ENCODE data around the gene TMEM86B.

Gene TMEM86B

DNA sequence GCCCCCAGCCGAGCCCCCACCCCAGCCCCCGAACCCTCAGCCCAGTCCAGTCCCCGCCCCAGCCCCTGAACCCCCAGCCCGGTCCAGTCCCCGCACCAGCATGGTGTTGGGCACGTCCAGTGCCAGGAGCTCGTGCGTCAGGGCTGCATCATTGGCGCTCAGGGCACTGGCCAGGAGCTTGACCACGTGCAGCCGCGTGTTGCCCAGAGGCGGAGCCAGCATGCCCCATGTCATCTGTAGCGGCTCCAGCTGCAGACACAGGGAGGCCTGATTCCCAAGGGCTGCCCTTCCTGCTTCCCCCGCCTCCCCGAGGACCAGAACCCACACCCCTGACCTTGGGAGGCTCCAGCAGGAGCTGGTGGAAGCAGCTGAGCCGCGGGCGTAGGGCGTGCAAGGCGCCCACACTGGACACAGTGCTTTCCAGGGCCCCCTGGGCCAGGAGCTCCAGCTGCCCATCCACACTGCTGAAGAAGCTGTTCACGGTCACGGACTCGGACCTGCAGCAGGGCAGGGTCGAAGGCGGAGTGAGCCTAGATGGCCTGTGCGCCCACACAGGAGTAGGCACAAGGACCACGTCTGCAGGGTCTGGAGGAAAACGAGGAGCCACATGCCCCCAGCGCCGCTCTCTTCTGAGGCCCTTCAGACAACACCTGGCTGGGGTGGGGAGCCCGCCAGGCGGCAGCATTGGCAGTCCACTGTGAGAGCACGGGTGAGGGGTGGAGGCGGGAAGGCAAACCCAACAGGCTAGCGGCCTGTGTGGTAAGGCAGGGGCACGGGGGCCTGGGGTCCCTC, 12.8 kb upstream of the TMEM86B start:
- H3K4me3 Mint-ChIP-seq: no peak overlapping the region
- H3K36me3 Mint-ChIP-seq (ENCODE audit: low read depth): peaks cover 100% of the 10 kb centered on the region
- H3K9me3 Mint-ChIP-seq: no peaks in the 10 kb centered on the region
- H3K27ac Mint-ChIP-seq: no peak overlapping the region
- H3K27me3 Mint-ChIP-seq: no peaks in the 10 kb centered on the region
- intact Hi-C loops (cut with micrococcal nuclease): no loop called here
- peaks cover 22% of the 10 kb centered on the region for H3K4me1 Mint-ChIP-seq (ENCODE audit: low read depth)

DNA sequence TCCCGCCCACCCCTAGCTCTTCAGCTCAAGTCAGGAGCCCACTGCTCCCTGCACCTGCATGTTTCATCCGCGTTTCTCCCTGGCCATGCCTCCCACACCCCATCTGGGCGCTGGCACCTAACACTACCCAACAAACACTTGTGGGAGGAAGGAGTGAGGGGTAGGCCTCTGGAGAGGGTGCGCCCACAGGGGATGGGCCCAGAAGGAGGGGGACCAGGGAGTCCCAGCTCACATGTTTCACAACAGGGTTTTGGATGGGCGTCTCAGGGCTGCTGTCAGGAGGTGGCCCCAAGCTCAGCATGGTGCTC, 12.1 kb upstream of the TMEM86B start:
- peaks cover 17% of the 10 kb centered on the region for H3K4me1 Mint-ChIP-seq (ENCODE audit: low read depth)
- H3K27ac Mint-ChIP-seq: no peak overlapping the region
- no peaks in the 10 kb centered on the region for H3K27me3 Mint-ChIP-seq
- no peak overlapping the region for H3K4me3 Mint-ChIP-seq
- no peaks in the 10 kb centered on the region for H3K9me3 Mint-ChIP-seq
- intact Hi-C loops (cut with micrococcal nuclease): no loop called here
- H3K36me3 Mint-ChIP-seq (ENCODE audit: low read depth): peaks cover 100% of the 10 kb centered on the region

DNA sequence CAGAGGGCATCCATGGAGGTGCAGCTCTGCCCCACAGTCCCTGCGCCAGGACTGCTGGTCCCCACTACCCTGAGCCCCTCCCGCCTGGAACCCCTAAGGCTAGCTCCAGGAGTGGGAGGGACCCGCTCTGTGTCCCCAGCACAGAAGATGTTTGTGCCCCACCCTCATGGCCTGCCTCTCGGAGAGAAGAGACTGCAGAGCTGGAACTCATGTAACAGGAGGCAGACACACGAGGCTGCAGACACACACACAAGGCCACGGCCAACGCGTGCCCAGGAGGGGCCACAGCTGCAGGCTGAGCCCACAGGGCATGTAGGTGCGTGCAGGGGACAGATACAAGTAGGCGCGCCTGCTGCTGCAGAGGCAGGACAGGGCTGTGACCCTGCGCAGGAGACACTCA, 10.4 kb upstream of the TMEM86B start:
- H3K27ac Mint-ChIP-seq: no peak overlapping the region
- H3K27me3 Mint-ChIP-seq: no peaks in the 10 kb centered on the region
- no peaks in the 10 kb centered on the region for H3K9me3 Mint-ChIP-seq
- peaks cover 100% of the 10 kb centered on the region for H3K36me3 Mint-ChIP-seq (ENCODE audit: low read depth)
- no peak overlapping the region for H3K4me3 Mint-ChIP-seq
- intact Hi-C loops (cut with micrococcal nuclease): no loop called here
- peaks cover under 1% of the 10 kb centered on the region for H3K4me1 Mint-ChIP-seq (ENCODE audit: low read depth)

DNA sequence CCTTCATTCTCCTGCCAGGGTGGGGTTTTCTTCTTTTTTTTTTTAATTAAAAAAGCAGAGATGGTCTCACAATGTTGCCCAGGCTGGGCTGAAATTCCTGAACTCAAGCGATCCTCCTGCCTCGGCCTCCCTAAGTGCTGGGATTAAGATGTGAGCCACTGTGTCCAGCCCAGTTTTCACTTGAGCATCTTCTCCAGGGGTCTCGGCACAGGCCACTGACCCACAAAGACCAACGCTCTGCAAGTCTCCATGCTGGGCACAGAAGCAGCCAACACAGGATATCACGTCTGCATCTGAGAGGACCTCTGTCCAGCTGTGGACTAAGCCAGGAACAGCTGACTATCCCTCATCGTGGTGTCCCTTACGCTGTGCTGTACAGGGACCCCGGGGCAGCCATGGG, 9.5 kb upstream of the TMEM86B start:
- intact Hi-C loops (cut with micrococcal nuclease): no loop called here
- peaks cover 100% of the 10 kb centered on the region for H3K36me3 Mint-ChIP-seq (ENCODE audit: low read depth)
- H3K4me1 Mint-ChIP-seq (ENCODE audit: low read depth): no peaks in the 10 kb centered on the region
- no peaks in the 10 kb centered on the region for H3K27me3 Mint-ChIP-seq
- H3K9me3 Mint-ChIP-seq: no peaks in the 10 kb centered on the region
- no peak overlapping the region for H3K4me3 Mint-ChIP-seq
- no peak overlapping the region for H3K27ac Mint-ChIP-seq

DNA sequence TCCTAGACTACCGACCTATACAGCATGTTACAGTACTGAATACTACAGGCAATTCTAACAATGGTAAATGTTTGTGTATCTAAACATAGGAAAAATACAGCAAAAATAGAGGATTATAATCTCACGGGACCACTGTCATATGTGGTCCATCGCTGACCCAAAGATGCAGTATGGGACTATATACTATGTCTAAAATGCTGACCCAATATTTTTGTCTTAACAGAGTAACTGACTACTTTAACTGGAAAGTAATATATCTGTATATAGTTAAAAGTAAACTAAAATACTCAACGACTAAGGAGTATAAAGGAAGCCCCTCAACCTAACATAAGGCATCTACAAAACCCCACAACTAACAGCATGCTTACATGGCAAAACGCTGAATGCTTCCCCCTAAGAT, 4.4 kb upstream of the TMEM86B start:
- H3K36me3 Mint-ChIP-seq (ENCODE audit: low read depth): peaks cover 99% of the 10 kb centered on the region
- no peak overlapping the region for H3K4me3 Mint-ChIP-seq
- no peaks in the 10 kb centered on the region for H3K27me3 Mint-ChIP-seq
- H3K27ac Mint-ChIP-seq: no peak overlapping the region
- intact Hi-C loops (cut with micrococcal nuclease): no loop called here
- H3K9me3 Mint-ChIP-seq: no peaks in the 10 kb centered on the region
- peaks cover 6% of the 10 kb centered on the region for H3K4me1 Mint-ChIP-seq (ENCODE audit: low read depth)

DNA sequence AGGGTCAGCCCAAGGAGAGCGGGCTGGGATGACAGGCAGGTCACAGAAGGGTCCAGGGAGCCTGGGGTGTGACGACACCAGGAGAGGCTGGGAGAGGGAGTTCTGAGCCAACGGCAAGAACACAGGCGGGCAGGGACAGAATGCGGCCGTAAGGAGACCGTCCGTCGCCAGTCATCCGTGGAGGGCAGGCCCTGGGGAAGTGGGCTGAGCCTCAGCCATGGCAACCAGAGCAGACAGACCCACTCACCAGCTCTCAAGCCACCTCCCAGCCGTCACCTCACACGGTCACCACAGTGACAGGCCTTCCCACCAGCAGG, 3.7 kb upstream of the TMEM86B start:
- peaks cover 99% of the 10 kb centered on the region for H3K36me3 Mint-ChIP-seq (ENCODE audit: low read depth)
- no peak overlapping the region for H3K4me3 Mint-ChIP-seq
- H3K9me3 Mint-ChIP-seq: no peaks in the 10 kb centered on the region
- intact Hi-C loops (cut with micrococcal nuclease): no loop called here
- H3K27me3 Mint-ChIP-seq: no peaks in the 10 kb centered on the region
- H3K4me1 Mint-ChIP-seq (ENCODE audit: low read depth): peaks cover 7% of the 10 kb centered on the region
- H3K27ac Mint-ChIP-seq: no peak overlapping the region

DNA sequence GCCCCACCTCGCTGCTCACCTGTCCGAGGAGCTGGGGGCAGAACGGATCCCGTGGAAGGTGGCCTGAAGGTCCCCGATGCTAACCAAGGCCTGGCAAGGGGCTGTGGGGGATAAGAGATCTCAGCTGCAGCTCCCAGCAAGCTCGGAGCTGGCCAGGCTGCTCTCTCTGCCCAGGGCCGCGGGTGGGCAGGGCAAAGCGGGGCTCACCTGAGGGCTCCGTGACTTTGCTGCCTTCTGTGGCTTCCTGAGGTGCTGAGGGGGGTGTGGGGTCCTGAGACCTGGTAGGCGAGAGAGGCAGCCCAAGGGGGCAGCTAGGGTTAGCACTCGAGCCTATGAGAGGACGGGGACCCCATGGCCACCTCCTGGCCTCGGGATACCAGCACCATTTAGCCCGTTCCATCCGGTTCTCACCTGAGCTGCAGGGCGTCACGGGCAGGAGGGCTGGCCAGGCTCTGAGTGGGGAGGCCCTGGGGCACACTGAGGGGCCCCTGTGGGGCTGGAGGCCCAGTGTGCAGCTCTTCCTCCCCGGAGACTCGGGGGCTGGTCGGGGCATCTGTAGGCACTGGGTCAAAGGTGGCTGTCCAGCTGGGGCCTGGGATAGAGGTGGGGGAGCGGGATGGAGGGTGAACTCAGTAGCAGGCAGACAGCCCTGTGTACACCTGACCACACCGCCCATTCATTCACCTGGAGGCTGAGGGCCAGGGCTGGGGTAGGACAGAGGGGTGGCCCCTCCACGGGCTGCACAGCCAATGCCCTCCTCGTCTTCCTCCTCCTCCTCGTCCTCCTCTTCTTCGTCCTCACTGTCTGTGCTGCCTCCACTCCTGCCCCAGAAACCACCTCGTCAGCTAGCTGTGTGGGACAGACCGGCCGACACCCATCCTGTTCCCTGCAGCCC, 3.1 kb upstream of the TMEM86B start:
- no peaks in the 10 kb centered on the region for H3K27me3 Mint-ChIP-seq
- intact Hi-C loops (cut with micrococcal nuclease): no loop called here
- H3K4me1 Mint-ChIP-seq (ENCODE audit: low read depth): peaks cover 13% of the 10 kb centered on the region
- no peaks in the 10 kb centered on the region for H3K9me3 Mint-ChIP-seq
- no peak overlapping the region for H3K4me3 Mint-ChIP-seq
- peaks cover 99% of the 10 kb centered on the region for H3K36me3 Mint-ChIP-seq (ENCODE audit: low read depth)
- H3K27ac Mint-ChIP-seq: no peak overlapping the region

DNA sequence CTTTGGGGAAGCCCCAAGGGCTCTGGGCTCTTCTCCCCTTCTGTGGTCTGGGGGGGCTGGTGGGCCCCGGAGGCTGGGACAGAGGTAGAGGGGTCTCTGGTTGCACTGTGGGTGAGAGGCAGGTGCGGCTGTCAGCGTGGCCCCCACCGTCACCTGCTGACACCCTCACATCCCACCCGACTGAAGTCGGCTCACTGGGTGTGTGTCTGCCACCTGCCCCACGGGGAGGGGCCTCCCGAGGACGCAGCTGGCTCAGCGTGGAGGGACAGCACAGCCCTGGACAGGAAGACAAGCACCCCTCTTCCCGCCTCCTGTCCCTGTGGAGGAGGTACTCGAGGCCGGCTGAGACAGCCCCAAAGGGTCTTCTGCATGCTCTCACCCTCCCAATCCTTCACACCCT, 2.2 kb upstream of the TMEM86B start:
- Mint-ChIP-seq H3K27ac (no peak overlapping the region), H3K9me3 (no peaks in the 10 kb centered on the region), H3K4me3 (no peak overlapping the region), H3K4me1 (ENCODE audit: low read depth) (peaks cover 14% of the 10 kb centered on the region), H3K27me3 (no peaks in the 10 kb centered on the region), H3K36me3 (ENCODE audit: low read depth) (peaks cover 99% of the 10 kb centered on the region)
- intact Hi-C loops (cut with micrococcal nuclease): no loop called here

DNA sequence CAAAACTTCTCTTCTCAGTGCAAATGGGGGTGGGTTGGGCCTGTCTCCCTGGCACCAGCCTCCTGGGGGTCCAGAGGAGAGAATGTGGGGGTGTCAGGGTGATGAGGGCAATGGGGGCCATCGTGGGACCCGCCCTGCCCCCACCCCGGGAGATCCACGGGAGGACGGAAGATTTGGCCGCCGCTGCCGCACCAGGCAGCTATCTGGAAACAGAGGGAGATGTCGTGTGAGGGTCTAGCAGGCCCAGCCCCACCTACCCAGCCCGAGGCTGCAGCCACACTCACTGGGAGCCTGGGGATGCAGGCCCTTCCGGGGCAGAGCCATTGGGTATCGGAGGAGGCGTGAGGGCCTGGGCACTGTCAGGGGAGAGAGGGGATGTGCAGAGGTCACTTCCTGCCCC, 1.8 kb upstream of the TMEM86B start:
- no peaks in the 10 kb centered on the region for H3K27me3 Mint-ChIP-seq
- no peaks in the 10 kb centered on the region for H3K9me3 Mint-ChIP-seq
- no peak overlapping the region for H3K4me3 Mint-ChIP-seq
- peaks cover 99% of the 10 kb centered on the region for H3K36me3 Mint-ChIP-seq (ENCODE audit: low read depth)
- H3K4me1 Mint-ChIP-seq (ENCODE audit: low read depth): peaks cover 14% of the 10 kb centered on the region
- H3K27ac Mint-ChIP-seq: no peak overlapping the region
- intact Hi-C loops (cut with micrococcal nuclease): no loop called here

DNA sequence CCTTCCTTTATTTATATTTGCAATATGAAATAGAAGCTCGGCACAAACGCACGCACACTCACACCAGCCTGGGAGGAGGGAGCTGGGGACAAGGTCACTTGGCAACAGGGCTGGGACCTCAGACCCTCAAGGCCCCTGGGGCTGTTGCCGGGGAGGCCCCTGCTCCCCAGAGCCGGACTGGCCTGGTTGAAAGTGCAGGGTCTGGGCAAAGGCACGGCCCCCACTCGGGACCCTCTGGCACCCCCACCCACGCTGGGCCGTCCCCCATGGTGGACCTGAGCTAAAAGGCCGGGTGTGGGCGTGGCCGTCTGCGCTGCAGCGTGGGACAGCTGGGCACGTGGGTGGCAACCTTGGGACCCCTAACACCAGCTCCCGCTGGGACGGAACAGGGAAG, 1.2 kb upstream of the TMEM86B start:
- Mint-ChIP-seq H3K27me3 (no peaks in the 10 kb centered on the region), H3K9me3 (no peaks in the 10 kb centered on the region), H3K4me3 (no peak overlapping the region), H3K27ac (no peak overlapping the region), H3K4me1 (ENCODE audit: low read depth) (peaks cover 14% of the 10 kb centered on the region), H3K36me3 (ENCODE audit: low read depth) (peaks cover 99% of the 10 kb centered on the region)
- intact Hi-C loops (cut with micrococcal nuclease): no loop called here

DNA sequence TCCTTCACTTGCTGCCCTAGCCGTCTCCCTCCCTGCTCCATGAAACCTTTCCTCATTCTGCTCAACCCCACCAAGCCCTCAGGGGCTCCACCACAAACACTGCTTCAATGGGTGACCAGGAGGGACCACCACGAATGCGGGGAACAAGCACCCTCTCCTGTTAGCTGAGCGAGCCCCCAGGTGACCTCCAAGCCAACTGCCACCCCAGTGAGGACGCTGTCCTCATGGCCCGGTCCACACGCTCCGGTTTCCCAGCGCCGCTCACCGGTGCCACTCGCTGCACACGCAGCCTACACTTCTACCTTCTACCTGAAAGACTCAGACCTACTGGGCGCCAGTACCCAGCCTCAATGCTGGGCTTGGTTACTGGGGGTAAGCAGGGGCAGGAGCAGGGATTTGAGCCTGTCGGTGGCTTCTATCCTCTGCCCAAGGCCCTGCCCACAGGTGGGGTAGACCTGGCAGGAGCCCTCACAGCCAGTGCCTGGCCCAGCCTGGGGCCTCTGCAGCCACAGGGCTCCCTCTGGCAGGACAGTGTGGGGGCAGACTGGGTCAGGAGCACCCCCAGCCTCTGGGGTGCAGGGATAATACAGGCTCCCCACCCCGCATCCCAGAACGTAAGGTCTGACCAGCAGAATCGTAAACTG, 704 bp upstream of the TMEM86B start:
- no peaks in the 10 kb centered on the region for H3K27me3 Mint-ChIP-seq
- no peaks in the 10 kb centered on the region for H3K9me3 Mint-ChIP-seq
- peaks cover 99% of the 10 kb centered on the region for H3K36me3 Mint-ChIP-seq (ENCODE audit: low read depth)
- H3K27ac Mint-ChIP-seq: no peak overlapping the region
- intact Hi-C loops (cut with micrococcal nuclease): no loop called here
- H3K4me1 Mint-ChIP-seq (ENCODE audit: low read depth): peaks cover 14% of the 10 kb centered on the region
- no peak overlapping the region for H3K4me3 Mint-ChIP-seq

DNA sequence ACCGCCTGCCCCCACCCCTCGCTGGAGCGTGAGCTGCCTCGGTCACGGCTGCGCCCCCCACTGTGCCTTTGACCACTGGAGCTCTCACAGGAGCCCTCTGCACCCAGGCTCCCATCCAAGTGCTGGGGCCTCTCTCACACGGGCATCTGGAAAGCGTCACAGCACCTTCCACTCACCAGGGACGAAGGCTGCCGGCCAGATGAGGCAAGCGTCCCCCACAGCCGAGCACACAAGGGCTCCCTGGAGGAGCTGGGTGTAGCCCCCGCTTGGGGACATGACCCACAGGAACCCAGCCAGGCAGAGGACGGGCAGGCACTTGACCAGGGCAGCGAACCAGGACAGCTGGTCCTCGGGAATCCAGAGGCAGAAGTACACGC, 560 bp downstream of the TMEM86B start:
- H3K27me3 Mint-ChIP-seq: no peaks in the 10 kb centered on the region
- intact Hi-C loops (cut with micrococcal nuclease): no loop called here
- no peak overlapping the region for H3K4me3 Mint-ChIP-seq
- no peaks in the 10 kb centered on the region for H3K9me3 Mint-ChIP-seq
- H3K36me3 Mint-ChIP-seq (ENCODE audit: low read depth): peaks cover 98% of the 10 kb centered on the region
- no peak overlapping the region for H3K27ac Mint-ChIP-seq
- peaks cover 14% of the 10 kb centered on the region for H3K4me1 Mint-ChIP-seq (ENCODE audit: low read depth)

DNA sequence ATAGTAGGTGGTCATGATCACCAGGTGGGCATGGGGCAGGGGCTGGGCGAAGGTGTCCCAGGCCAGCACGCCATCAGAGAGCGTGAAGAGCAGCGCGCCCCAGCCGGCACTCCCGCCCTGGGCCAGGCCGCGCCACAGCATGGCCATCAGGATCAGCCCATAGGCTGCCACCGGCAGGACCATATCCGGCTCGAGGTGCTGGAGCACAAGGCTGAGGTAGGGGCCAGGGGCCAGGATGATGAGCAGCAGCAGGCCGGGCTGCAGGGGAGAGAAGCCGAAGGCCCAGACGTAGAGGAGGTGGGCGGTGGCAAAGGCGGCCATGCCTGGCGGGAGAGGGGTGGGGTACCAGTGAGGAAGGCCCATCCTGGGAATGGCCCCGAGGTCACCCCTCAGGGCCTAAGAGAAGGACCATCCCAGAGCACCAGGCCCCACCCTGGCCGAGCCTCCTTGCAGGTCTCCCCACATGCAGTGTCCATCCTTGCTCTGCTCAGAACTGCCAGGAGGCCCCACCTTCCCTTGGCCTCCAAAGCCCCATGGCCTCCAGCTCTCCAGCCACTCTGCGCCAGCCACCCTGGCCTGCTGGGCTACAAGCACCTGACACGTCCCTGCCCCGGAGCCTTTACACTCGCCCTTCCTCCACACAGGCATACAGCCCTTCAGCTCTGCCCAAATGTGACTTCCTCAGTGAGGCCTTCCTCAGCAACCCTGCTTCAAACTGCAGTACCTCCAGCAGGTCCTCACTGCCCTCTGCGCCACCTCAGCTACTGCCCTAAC, 1.1 kb downstream of the TMEM86B start:
- Mint-ChIP-seq H3K4me3 (no peak overlapping the region), H3K36me3 (ENCODE audit: low read depth) (peaks cover 93% of the 10 kb centered on the region), H3K27ac (no peak overlapping the region)

DNA sequence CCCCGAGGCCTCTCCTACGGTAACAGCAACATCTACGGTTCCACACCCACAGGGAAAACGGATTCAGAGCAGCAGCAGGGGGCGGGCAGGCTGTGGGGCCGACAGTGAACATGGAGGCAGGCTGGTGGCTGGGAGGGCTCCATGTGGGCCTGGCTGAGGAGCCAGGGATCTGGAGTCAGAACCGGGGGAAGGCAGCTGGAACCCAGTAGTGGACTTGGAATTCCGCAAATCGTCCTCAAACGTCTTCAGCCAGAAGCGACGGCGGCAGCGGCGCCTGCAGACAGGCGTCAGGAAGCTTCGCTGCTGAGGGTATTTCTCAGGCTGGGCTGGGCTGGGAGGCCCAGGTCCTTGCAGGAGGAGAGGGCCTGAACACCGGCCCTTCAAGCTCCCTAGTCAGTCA, 1.8 kb downstream of the TMEM86B start:
- Mint-ChIP-seq H3K27me3 (no peaks in the 10 kb centered on the region), H3K4me3 (no peak overlapping the region), H3K27ac (no peak overlapping the region), H3K4me1 (ENCODE audit: low read depth) (peaks cover 9% of the 10 kb centered on the region), H3K9me3 (no peaks in the 10 kb centered on the region), H3K36me3 (ENCODE audit: low read depth) (peaks cover 86% of the 10 kb centered on the region)
- intact Hi-C loops (cut with micrococcal nuclease): no loop called here

More for the DNA sequence above, 1.1 kb downstream of the TMEM86B start:
- Mint-ChIP-seq H3K27me3 (no peaks in the 10 kb centered on the region), H3K9me3 (no peaks in the 10 kb centered on the region), H3K4me1 (ENCODE audit: low read depth) (peaks cover 14% of the 10 kb centered on the region)
- intact Hi-C loops (cut with micrococcal nuclease): no loop called here

All from dendritic cell treated with granulocyte-macrophage colony-stimulating factor and Interleukin-4, amounts not matched to agents 40 ng/mL and 50 ng/mL, for 4 days (primary cell).